Measurements from ENCODE around the gene THRAP3.

- no peak for TF ChIP-seq GATA2 (IDR thresholded peaks at IDR 0.05; ENCODE audit: low read depth, low read length)
- TF ChIP-seq GATA3 (IDR thresholded peaks at IDR 0.05; ENCODE audit: low read depth, low read length) = no peak
Measured at GRCh38 chr1:36198641-36199040, 25.6 kb upstream of the THRAP3 start.

Measured in SH-SY5Y (cell line).